ENCODE data around the gene LIN37.

The LIN37 gene

DNA sequence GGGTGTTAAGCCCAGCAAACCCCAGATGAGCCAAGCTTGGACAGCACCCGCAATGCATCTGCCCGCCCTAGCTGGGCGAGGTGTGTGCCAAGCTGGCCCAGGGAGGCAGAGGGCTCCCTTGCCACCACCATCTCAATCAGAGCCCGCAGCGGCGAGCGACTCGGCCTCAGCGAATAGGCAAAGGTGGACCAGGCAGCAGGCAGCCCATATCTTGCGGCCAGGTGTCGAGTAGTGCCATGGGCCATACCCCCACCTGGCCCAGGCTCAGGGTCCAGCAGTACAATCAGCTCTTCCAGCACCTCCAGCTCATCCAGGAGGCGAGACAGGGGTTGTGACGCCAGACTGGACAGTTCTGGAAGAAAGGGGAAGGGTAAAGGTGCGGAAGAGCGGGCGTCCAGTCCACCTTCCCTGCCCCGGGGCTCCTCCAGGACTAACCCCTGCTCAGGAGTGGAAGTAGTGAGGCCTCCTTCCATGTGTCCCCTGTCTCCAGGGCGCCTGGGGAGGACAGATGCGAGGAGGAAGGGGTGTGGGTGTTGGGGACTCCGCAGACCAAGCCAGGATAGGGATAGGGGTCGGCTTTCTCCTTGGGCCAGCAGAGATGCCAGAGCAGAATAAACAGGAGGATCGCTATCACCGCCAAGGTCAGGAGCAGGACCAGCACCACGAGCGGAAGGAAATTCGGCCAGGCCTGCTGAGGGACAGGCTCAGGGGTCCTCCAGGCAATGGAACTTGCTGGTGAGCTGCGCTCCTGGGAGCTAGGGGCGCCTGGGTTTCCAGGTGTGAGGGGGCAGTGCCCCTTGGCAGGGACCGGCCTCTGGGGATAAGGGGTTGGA, 8.9 kb upstream of the LIN37 start:
- no peaks in the 10 kb centered on the region for H3K9me3 ChIP-seq (ENCODE audit: control insufficient read depth, low read length)
- WGBS = 90% methylated on average over 26 of the region's 29 CpGs
- H3K4me1 ChIP-seq (ENCODE audit: control insufficient read depth, insufficient read depth, low read depth, low read length) = peaks cover 17% of the 10 kb centered on the region
- no peak overlapping the region for H2AFZ ChIP-seq (ENCODE audit: low read depth, low read length)
- H2BK5ac ChIP-seq (ENCODE audit: low read depth, low read length, poor library complexity, severe bottlenecking) = no peak overlapping the region
- no peaks in the 10 kb centered on the region for H3K27me3 ChIP-seq (ENCODE audit: control insufficient read depth in 1 of 2, insufficient read depth in 1 of 2, low read length in 2 of 2)
- H2BK12ac ChIP-seq (ENCODE audit: low read length in 2 of 2) = no peak overlapping the region
- peaks cover 63 to 65% of the 10 kb centered on the region in 2 experiments for H3K36me3 ChIP-seq (ENCODE audit: control insufficient read depth in 1 of 2, insufficient read depth in 2 of 2, low read depth in 1 of 2, low read length in 2 of 2)
- H3K27ac ChIP-seq (ENCODE audit: low read length, poor library complexity, severe bottlenecking) = no peak overlapping the region
- H3K23ac ChIP-seq (ENCODE audit: low read length in 2 of 2) = no peak overlapping the region
- no peak overlapping the region for H3K4ac ChIP-seq (ENCODE audit: low read depth in 1 of 2, low read length in 2 of 2)
- H2BK15ac ChIP-seq (ENCODE audit: low read depth, poor library complexity, severe bottlenecking) = peak overlapping the region; percentile 94
- no peak overlapping the region for H3K18ac ChIP-seq (ENCODE audit: low read depth in 1 of 2, low read length in 2 of 2)
- DNase-seq = no peak
- peak overlapping the region; percentile 65 to 90 for H3K4me3 ChIP-seq (ENCODE audit: insufficient read depth in 1 of 2, low read depth in 1 of 2, low read length in 2 of 2)
- H2AK5ac ChIP-seq (ENCODE audit: low read length, severe bottlenecking) = no peak overlapping the region
- H2BK120ac ChIP-seq (ENCODE audit: low read depth, low read length) = no peak overlapping the region
- H3K14ac ChIP-seq (ENCODE audit: low read length in 2 of 2) = no peak overlapping the region
- H4K91ac ChIP-seq (ENCODE audit: low read length) = no peak overlapping the region
- no peak overlapping the region for H4K8ac ChIP-seq (ENCODE audit: low read length)
- peak overlapping the region; percentile 80 for H3K9ac ChIP-seq (ENCODE audit: low read length)
- peak overlapping the region; percentile 83 for H3K4me2 ChIP-seq (ENCODE audit: low read length, poor library complexity, severe bottlenecking)
- peaks cover 29% of the 10 kb centered on the region for H3K79me1 ChIP-seq (replicated peaks; ENCODE audit: low read length, poor library complexity, severe bottlenecking)

DNA sequence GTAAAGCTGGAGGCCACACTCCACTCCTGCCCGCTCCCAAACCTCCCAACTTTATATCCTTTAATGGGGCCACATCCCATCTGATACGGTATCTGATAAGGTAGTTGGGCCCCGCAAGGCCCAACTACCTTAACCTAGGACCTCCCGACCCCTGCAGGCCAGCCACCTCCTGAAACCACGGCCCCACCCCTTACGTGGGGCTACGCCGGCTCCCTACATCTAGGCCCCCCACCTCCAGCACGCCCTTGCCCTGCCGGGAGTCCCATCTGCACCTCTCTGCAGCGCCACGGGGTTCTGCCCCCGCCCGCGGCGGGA, 8.3 kb upstream of the LIN37 start:
- peak overlapping the region; percentile 94 for H2BK15ac ChIP-seq (ENCODE audit: low read depth, poor library complexity, severe bottlenecking)
- peak overlapping the region; percentile 80 for H3K9ac ChIP-seq (ENCODE audit: low read length)
- H3K4me1 ChIP-seq (ENCODE audit: control insufficient read depth, insufficient read depth, low read depth, low read length) = peaks cover 18% of the 10 kb centered on the region
- H4K91ac ChIP-seq (ENCODE audit: low read length) = peak overlapping the region; percentile 15
- H3K4ac ChIP-seq (ENCODE audit: low read depth in 1 of 2, low read length in 2 of 2) = no peak overlapping the region
- no peak overlapping the region for H2AFZ ChIP-seq (ENCODE audit: low read depth, low read length)
- no peak overlapping the region for H2BK12ac ChIP-seq (ENCODE audit: low read length in 2 of 2)
- no peak overlapping the region for H3K14ac ChIP-seq (ENCODE audit: low read length in 2 of 2)
- peak overlapping the region; percentile 83 for H3K4me2 ChIP-seq (ENCODE audit: low read length, poor library complexity, severe bottlenecking)
- H2BK120ac ChIP-seq (ENCODE audit: low read depth, low read length) = peak overlapping the region; percentile 42
- DNase-seq = no peak
- H3K27ac ChIP-seq (ENCODE audit: low read length, poor library complexity, severe bottlenecking) = no peak overlapping the region
- no peak overlapping the region for H3K18ac ChIP-seq (ENCODE audit: low read depth in 1 of 2, low read length in 2 of 2)
- H4K8ac ChIP-seq (ENCODE audit: low read length) = no peak overlapping the region
- H3K36me3 ChIP-seq (ENCODE audit: control insufficient read depth in 1 of 2, insufficient read depth in 2 of 2, low read depth in 1 of 2, low read length in 2 of 2) = peaks cover 58 to 59% of the 10 kb centered on the region in 2 experiments
- peak overlapping the region; percentile 65 to 90 for H3K4me3 ChIP-seq (ENCODE audit: insufficient read depth in 1 of 2, low read depth in 1 of 2, low read length in 2 of 2)
- no peaks in the 10 kb centered on the region for H3K9me3 ChIP-seq (ENCODE audit: control insufficient read depth, low read length)
- 6% methylated on average over 16 of the region's 16 CpGs for WGBS
- no peak overlapping the region for H2AK5ac ChIP-seq (ENCODE audit: low read length, severe bottlenecking)
- peaks cover 27% of the 10 kb centered on the region for H3K79me1 ChIP-seq (replicated peaks; ENCODE audit: low read length, poor library complexity, severe bottlenecking)
- no peak overlapping the region for H3K23ac ChIP-seq (ENCODE audit: low read length in 2 of 2)
- no peaks in the 10 kb centered on the region for H3K27me3 ChIP-seq (ENCODE audit: control insufficient read depth in 1 of 2, insufficient read depth in 1 of 2, low read length in 2 of 2)
- H2BK5ac ChIP-seq (ENCODE audit: low read depth, low read length, poor library complexity, severe bottlenecking) = no peak overlapping the region

DNA sequence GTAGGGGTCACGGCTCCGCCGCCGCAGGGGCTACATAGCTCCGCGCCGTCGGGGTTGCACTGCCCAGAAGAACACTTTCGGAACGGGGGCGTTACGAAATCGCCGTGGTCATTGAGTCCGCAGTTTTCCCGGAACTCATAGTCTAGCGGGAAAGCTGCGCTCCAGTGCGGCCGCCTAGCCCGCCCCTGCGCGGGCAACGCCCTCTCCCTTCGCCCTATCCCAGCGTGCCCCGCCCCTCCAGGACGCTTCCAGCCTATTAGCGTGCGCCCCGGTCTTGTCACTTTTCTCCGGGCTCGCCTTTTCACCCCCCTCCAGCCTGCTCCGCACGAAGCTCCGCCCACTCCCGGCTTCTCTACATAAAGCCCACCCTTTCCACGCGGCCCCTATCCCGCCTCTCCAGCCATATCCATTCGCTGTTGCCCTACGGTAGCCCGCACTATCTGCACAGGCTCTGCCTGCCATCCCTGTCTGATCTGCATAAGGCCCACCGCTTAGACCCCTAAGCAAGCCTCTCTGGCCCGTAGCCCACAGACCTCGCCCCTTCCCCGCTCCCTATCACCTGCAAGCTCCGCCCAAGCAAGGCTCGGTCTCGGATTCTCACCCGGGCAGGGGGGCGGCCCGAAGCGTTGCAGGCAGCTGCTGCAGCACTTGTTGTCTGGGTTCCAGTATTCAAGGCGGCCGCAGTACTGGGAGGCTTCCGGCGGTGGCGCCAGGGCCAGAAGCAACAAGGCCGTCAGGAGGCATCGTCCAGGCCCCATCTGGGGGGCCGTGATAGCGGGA, 7.8 kb upstream of the LIN37 start:
- H3K9me3 ChIP-seq (ENCODE audit: control insufficient read depth, low read length) = no peaks in the 10 kb centered on the region
- H2BK5ac ChIP-seq (ENCODE audit: low read depth, low read length, poor library complexity, severe bottlenecking) = no peak overlapping the region
- H3K9ac ChIP-seq (ENCODE audit: low read length) = peak overlapping the region; percentile 80
- H3K79me1 ChIP-seq (replicated peaks; ENCODE audit: low read length, poor library complexity, severe bottlenecking) = peaks cover 23% of the 10 kb centered on the region
- H3K27ac ChIP-seq (ENCODE audit: low read length, poor library complexity, severe bottlenecking) = peak overlapping the region; percentile 57
- peak; percentile 99 for DNase-seq
- no peak overlapping the region for H3K23ac ChIP-seq (ENCODE audit: low read length in 2 of 2)
- peak overlapping the region; percentile 10 to 64 for H3K18ac ChIP-seq (ENCODE audit: low read depth in 1 of 2, low read length in 2 of 2)
- under 1% methylated on average over 60 of the region's 63 CpGs for WGBS
- H2BK12ac ChIP-seq (ENCODE audit: low read length in 2 of 2) = peak overlapping the region in 1 of 2 experiments; percentile 68
- H3K4me2 ChIP-seq (ENCODE audit: low read length, poor library complexity, severe bottlenecking) = peak overlapping the region; percentile 84
- peaks cover 52 to 53% of the 10 kb centered on the region in 2 experiments for H3K36me3 ChIP-seq (ENCODE audit: control insufficient read depth in 1 of 2, insufficient read depth in 2 of 2, low read depth in 1 of 2, low read length in 2 of 2)
- no peak overlapping the region for H2AK5ac ChIP-seq (ENCODE audit: low read length, severe bottlenecking)
- H2BK15ac ChIP-seq (ENCODE audit: low read depth, poor library complexity, severe bottlenecking) = peak overlapping the region; percentile 94
- H2BK120ac ChIP-seq (ENCODE audit: low read depth, low read length) = peak overlapping the region; percentile 42
- peak overlapping the region; percentile 53 for H4K8ac ChIP-seq (ENCODE audit: low read length)
- H3K4ac ChIP-seq (ENCODE audit: low read depth in 1 of 2, low read length in 2 of 2) = no peak overlapping the region
- H4K91ac ChIP-seq (ENCODE audit: low read length) = no peak overlapping the region
- peaks cover 18% of the 10 kb centered on the region for H3K4me1 ChIP-seq (ENCODE audit: control insufficient read depth, insufficient read depth, low read depth, low read length)
- peak overlapping the region in 1 of 2 experiments; percentile 84 for H3K14ac ChIP-seq (ENCODE audit: low read length in 2 of 2)
- peak overlapping the region; percentile 97 for H2AFZ ChIP-seq (ENCODE audit: low read depth, low read length)
- H3K27me3 ChIP-seq (ENCODE audit: control insufficient read depth in 1 of 2, insufficient read depth in 1 of 2, low read length in 2 of 2) = no peaks in the 10 kb centered on the region
- peak overlapping the region; percentile 65 to 90 for H3K4me3 ChIP-seq (ENCODE audit: insufficient read depth in 1 of 2, low read depth in 1 of 2, low read length in 2 of 2)

DNA sequence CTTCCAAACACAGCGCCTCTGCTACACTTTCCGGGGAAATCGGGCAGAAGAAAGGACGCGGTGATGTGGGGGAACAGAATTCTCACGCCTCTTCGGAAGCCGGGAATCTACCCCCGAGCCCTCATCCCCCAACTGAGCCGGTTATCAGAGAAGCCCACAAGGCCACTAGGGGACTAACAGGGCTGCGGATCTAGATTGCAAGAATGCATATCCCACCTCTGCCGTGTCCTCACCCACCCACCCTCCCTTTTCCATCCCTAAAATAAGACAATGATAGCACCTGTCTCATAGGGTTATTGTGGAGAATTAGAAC, 7.2 kb upstream of the LIN37 start:
- H2AFZ ChIP-seq (ENCODE audit: low read depth, low read length) = peak overlapping the region; percentile 97
- peak overlapping the region; percentile 84 for H3K4me2 ChIP-seq (ENCODE audit: low read length, poor library complexity, severe bottlenecking)
- H3K27ac ChIP-seq (ENCODE audit: low read length, poor library complexity, severe bottlenecking) = peak overlapping the region; percentile 57
- no peaks in the 10 kb centered on the region for H3K27me3 ChIP-seq (ENCODE audit: control insufficient read depth in 1 of 2, insufficient read depth in 1 of 2, low read length in 2 of 2)
- DNase-seq = no peak
- peaks cover 18% of the 10 kb centered on the region for H3K4me1 ChIP-seq (ENCODE audit: control insufficient read depth, insufficient read depth, low read depth, low read length)
- H3K14ac ChIP-seq (ENCODE audit: low read length in 2 of 2) = no peak overlapping the region
- H3K4ac ChIP-seq (ENCODE audit: low read depth in 1 of 2, low read length in 2 of 2) = no peak overlapping the region
- no peaks in the 10 kb centered on the region for H3K9me3 ChIP-seq (ENCODE audit: control insufficient read depth, low read length)
- H2AK5ac ChIP-seq (ENCODE audit: low read length, severe bottlenecking) = no peak overlapping the region
- H2BK12ac ChIP-seq (ENCODE audit: low read length in 2 of 2) = no peak overlapping the region
- peak overlapping the region; percentile 53 for H4K8ac ChIP-seq (ENCODE audit: low read length)
- WGBS = 0% methylated on average over 11 of the region's 12 CpGs
- no peak overlapping the region for H4K91ac ChIP-seq (ENCODE audit: low read length)
- H2BK15ac ChIP-seq (ENCODE audit: low read depth, poor library complexity, severe bottlenecking) = no peak overlapping the region
- peaks cover 24% of the 10 kb centered on the region for H3K79me1 ChIP-seq (replicated peaks; ENCODE audit: low read length, poor library complexity, severe bottlenecking)
- no peak overlapping the region for H2BK120ac ChIP-seq (ENCODE audit: low read depth, low read length)
- peak overlapping the region; percentile 45 to 90 for H3K4me3 ChIP-seq (ENCODE audit: insufficient read depth in 1 of 2, low read depth in 1 of 2, low read length in 2 of 2)
- peak overlapping the region in 1 of 2 experiments; percentile 64 for H3K18ac ChIP-seq (ENCODE audit: low read depth in 1 of 2, low read length in 2 of 2)
- H2BK5ac ChIP-seq (ENCODE audit: low read depth, low read length, poor library complexity, severe bottlenecking) = no peak overlapping the region
- H3K36me3 ChIP-seq (ENCODE audit: control insufficient read depth in 1 of 2, insufficient read depth in 2 of 2, low read depth in 1 of 2, low read length in 2 of 2) = peaks cover 47 to 50% of the 10 kb centered on the region in 2 experiments
- peak overlapping the region; percentile 76 for H3K9ac ChIP-seq (ENCODE audit: low read length)
- H3K23ac ChIP-seq (ENCODE audit: low read length in 2 of 2) = no peak overlapping the region

All from mesenchymal stem cell (in vitro differentiated cells and primary cell).